HG02588 (cell line): ENCODE measurements around the gene KRT16.
"Not testable (repeated sequence)": the region's sequence is repeated elsewhere in the genome, so short reads cannot be mapped to it uniquely, and the experiment has no call there.

ENCODE experiments used
- ATAC-seq: cut with Tn5 transposase; IDR thresholded peaks from one replicate; pipeline ENCODE4 v1.9.1; 2021; ENCODE audit warnings: mild to moderate bottlenecking, moderate library complexity; ENCODE audit not compliant: unreplicated experiment

The KRT16 gene

DNA sequence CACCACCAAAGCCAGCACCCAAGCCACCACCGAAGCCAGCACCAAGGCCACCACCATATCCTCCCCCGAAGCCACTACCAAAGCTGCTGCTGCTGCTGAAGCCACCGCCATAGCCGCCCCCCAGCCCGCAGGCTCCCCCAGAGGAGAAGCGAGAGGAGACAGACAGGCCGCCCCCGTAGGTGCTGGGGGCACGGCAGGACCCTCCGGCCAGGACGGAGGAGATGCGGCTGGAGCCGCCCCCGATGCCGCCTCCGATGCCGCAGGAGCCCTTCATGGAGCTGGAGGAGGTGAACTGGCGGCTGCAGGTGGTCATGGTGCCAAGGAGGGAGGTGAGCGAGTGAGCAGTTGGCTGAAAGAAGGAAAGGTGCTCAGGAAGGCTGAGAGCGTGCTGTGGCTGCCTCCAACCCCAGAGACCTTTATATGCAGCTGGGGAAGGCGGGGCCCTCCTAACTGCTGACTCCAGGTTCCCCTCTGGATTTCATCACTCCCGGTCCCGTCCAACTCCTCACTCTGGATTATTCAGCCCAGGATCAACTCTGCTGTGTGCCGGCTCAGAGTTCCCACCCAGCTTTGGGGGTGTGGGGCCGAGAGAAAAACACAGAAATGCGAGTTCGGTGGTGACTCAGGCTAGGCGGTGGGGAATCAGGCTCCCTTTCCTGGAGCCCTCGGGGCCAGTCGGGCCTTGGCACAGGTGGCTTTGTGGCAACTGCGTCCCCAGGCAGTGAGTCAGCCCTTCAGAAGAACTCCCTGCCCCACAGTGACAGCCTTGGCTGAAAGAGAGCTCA, at the start of gene KRT16:
Gene KRT16 (minus strand): TSS at position 392 of the 785 bp plus-strand sequence. CDS start 79 bp downstream, at position 313.
- not testable (repeated sequence) for ATAC-seq

DNA sequence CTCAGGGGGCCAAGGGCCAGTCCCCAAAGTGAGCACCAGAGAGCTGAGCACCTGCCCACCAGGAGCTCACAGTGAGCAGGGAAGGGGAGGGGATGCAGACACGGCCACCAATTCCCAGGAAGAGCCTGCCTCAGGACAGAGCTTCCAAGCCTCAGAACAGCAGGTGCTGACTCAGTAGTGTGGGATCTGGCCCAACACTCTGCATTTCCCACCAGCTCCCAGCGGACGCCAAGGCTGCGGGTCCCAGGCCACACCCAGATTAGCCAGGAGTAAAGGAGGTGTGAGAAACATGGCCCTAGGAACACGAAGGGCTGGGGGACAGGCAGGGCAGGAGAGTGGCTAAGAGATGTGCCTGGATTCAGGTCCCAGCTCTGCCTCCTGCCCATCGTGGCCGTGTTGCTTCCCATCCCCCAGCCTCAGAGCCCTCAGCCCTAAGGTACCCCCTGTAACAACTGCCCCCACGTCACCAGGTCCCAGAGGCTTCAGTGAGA, 47.7 kb upstream of the KRT16 start:
- ATAC-seq = no peak

DNA sequence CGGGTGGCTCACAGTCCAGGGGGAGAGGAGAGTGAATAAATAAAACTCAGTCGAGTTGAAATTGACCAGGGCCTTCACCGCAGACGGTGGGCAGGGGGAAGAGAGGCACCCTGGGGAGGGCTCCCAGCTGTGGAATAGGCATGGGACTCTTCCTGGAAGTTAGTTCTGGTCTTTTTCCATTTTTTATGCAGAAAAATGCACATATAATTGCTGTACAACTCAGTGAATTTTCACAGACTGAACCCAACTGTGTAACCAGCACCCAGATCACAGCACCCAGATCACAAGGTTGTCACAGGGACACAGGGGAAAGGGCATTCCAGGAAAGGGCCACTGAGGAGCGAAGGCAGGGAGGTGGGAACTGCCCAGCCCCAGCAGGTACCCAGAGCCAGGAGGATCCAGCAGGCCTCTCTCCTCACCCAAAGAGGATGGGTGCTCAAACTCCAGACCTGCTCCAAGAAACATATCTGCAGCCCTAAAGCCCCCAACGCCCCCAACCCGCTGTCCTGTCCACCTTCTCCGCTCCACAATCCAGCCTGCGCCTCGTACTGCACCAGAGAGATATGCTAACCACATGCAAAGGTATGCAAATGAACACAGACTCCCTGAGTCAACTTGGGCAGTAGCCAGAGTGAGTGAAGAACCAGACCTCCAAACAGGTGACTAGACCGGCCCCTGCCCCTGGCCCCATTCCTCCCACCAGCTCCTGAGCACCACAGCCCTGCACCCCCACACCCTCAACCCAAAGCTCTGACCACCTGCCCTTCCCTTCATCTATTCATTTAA, 47.1 kb upstream of the KRT16 start:
- ATAC-seq = no peak

DNA sequence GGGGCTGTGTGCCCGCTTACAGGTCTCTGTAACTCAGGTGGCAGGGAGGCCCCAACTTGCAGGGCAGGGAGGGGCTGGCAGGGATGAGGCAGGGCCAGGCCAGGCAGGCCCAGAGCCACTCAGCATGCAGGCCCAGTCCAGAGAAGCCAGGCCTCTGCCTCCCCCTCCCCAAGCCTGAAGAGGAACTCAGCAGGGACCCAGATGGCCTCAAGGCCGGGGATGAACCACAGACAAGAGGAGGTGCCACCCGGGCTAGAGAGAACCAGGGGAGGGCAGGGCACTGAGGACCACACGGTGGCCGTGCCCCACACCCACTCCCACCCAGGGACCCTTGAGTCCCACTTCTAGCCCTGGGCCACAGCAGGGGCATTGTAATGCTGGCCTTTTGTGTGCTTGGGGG, 46.3 kb upstream of the KRT16 start:
- ATAC-seq = no peak

DNA sequence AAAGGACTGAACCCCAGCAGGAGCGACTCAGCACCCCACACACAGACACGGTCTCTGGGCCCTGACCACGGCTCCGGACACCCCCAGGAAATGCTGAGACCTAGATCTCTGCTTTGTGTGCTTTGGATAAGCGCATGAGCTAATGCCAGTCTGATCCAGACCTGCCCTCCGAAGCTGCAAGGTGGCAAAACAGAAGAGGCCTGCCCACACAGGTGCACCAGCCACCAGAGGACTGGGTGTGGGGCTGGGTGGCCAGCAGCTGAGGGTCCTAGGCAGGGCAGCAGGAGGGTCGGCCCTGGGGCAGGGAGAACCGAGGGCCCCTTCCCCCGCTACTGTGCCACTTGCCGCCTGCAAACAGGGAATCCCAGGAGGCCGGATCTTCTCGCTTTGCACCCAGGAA, 45.4 kb upstream of the KRT16 start:
- no peak for ATAC-seq

DNA sequence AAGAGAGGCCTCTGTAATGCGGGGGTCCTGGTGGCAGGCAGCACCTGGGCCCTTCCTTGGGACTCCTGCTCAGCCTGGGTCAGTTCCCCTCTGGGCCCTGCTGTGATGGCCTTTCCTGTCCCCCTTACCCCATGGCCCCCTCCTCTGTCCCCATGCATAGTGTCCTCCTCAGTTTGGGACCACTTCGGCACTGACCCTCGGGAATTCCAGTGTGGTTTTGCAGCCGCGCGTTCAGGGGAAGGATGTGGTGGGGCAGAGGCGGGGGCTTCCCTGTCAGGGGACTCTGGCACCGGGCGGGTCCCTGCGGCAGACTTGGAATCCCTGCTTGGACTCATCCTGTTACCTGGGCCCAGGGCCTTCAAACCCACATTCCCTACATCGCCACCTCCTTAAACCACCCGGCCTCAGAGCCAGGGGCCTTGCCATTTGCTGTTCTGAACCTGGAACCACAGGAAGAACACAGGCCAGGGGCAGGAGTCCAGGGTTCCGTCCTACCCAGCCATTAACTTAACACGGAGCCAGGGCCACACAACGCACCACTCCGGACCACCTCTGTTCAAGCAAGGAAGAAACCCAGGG, 44.7 kb upstream of the KRT16 start:
- ATAC-seq = no peak

DNA sequence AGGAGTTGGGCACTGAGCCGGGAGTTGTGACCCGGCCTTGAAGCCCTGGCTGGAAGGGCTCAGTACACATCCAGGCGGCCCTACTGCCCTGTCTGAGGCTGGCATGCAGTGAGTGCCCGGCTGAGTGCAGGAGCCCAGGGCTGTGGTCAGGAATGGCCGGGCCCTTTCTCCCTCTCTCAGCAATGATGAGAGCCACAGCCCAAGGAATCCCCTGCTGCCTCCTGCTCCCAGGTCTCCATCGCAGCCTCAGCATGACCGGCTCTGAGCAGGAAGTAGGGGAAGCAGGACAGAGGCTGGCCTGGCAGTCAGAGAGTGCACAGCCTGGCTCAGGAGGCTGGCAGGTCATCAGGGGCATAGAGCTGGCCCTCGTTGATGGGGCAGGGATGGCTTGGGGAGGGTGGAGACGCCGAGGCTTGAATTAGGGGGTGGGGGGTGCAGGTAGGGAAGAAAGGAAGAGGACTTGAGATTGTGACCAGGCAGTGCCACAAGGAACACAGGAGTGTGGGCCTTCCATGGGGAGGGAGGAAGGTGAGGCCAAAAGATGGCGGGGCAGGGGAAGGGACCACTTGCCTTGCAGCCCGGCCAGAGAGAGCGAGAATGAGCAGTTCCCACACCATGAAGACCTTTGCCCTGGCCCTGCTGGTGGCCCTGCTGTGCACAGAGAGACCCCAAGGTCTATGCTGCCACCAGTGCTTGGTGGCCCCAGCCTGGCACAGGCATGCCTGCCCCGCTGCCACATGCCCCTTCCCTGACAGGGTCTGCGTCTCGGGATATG, 43.9 kb upstream of the KRT16 start:
- ATAC-seq = no peak

DNA sequence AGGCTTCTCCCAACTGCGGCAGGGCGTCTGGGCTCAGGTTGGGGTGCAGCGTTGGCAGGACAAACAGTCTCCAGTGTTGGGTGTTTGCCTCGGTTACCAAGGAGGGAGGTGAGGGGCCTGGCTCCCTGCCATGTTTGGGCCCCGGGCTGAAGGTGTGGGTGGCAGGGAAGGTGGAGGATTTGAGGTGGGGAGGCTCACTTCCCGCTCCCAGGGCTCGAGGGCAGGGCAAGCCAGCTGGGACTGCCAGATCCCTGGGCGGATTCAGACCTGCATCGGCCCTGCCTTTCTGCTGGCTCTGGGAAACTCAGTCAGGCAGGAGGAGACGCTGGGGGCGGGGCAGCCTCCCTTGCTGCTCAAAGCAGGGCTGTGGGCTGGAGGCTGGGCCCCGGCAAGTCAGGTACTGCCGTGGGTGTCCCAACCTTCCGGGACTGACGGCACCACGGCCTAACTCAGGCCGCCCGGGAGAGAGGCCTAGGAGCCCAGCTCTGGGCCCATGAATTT, 43.1 kb upstream of the KRT16 start:
- ATAC-seq = no peak

DNA sequence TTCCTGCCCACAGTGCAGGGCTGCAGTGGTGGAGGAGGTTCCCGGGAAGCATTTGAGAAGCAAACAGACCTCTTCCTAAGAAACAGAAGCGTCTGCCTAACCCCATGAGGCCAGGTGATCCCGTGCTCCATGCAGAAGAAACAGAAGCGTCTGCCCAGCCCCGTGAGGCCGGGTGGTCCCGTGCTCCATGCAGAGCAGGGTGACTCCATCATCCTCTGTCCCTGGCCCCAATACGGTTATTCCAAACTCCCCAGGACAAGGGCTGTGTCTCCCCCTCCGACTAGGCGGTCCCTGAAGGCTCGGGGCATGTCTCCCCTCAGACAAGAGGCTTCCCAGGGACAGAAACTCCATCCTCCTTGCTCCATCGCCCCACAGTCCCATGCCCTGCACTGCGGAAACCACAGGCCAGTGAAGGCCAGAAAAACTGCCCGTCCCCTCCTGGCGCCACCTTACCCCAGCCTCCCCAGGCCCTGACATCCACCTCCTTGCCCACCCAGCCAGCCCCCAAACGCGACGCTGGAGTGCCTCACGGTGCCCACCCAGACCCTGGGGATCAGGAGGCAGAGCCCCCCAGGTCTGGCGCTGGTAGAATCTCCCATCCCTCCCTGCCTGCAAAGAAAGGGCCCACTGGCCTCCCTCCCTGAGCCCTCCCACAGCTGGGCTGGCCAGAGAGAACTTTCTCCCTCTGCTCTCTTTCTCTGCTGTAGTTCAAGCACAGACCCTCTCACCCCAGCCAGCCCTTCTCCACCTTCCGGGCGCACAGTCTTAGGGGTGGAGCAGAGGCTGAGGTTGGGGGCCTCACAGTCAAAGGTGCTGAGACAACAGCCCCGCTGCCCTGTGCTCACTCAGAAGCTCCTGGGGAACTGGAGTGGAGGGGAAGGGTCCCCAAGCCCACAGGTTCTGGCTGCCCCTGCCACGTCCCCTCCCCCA, 42.4 kb upstream of the KRT16 start:
- ATAC-seq = no peak

DNA sequence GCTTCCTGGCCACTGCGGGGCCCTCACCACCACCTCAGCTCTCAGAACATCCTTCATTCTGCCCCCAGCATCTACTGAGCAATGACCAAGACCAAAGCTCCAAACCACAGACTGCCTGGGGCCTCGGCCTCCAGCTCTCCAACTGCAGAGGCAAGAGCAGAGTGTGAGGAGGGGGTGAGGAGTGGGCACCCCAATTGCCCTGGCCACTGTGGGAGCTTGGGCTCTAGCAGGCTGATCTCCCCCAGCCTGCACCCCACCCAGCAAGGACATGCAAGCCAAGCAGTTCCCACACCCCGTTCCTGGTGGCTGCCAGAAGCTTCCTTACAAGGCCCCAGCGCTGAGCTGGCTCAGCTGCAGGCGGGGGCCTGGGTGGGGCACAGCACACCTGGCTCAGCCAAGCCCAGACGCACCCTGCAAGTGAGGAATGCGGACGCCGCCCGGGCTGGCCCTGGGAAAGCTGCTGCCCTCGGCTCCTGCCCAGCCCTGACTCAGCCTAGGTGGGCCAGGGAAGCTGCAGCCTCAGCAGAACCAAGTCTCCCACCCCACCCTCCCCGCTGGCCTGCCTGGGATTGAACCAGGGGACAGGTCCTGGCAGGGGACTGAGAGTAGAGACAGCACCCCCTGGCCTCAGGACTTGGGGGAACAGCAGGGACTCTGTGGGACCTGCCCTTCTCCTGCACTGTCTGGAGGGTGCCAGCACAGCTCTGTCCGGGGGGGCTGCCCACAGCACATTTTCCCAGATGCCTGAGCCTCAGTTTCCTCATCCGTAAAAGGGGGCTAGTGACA, 41.5 kb upstream of the KRT16 start:
- no peak for ATAC-seq

DNA sequence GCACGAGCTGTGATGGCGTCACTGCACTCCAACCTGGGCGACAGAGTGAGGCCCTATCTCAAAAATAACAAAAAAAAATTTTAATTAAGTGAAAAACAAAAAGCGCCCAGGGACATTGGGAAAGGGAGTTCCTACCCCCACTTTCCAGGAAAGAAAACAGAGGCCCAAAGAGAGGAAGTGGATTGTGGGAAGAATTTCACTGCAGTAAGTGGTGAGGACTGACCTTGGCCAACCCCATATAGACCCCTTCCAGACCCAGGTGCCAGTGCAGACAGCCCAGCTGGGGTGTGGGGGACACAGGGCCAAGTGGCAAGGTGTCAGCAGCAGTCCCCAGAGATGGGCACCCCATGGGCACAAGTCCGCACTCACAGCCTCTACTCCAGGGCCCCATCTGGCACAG, 40.9 kb upstream of the KRT16 start:
- ATAC-seq = no peak

DNA sequence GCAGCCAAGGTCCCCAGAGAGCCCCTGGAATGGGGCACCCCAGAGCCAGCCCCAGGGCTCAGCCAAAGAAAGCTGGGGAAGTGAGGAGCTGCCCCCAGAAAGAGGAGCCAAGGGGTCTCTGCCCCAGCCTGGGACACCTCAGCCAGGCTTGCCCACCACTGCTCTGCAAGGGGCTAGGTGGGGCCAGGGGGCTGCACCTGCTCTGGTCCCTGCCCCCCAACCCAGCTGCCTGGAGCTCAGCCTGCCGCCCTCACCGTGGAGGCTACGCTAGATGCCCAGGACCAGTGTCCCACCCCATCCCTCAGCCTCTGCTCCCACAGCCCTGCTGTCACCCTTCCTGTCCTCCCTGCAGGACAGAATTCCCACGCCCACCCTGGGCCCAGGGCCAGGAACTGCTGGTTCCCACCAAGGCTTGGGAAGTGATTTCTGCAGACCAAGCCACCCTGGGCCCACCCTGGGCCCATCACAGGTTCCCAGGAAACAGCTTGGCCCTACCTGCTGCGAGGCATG, 39.9 kb upstream of the KRT16 start:
- no peak for ATAC-seq

DNA sequence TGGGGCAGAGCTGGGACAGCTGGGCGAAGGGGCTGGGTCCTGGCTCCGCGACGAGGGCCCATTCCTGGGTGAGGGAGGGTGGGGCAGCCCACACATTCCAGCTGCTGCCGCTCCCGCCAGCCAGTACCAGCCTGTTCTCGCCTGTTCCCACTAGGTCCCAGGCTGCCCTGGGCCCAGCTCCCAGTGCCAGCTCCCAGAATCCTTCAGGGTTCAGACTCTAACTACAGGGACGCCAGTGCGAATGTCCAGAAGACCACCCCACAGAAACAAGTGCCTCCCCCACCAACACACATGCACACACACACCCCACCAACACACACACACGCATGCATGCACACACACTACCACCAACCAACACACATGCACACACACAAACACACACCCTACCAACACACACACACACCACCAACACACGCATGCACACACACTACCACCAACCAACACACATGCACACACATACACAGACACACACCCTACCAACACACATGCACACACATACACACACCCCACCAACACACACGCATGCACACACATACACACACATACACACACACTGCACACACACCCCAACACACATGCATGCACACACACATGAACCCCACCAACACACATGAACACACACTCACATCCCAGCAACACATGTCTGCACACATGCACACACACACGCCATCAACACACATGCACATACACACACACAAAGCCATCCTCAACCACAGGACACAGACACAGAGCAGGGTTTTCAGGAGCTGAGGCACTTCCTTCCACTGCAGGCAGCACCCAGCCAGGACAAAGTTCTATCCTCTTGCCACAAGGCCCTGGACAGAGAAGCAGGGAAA, 39.3 kb upstream of the KRT16 start:
- no peak for ATAC-seq

DNA sequence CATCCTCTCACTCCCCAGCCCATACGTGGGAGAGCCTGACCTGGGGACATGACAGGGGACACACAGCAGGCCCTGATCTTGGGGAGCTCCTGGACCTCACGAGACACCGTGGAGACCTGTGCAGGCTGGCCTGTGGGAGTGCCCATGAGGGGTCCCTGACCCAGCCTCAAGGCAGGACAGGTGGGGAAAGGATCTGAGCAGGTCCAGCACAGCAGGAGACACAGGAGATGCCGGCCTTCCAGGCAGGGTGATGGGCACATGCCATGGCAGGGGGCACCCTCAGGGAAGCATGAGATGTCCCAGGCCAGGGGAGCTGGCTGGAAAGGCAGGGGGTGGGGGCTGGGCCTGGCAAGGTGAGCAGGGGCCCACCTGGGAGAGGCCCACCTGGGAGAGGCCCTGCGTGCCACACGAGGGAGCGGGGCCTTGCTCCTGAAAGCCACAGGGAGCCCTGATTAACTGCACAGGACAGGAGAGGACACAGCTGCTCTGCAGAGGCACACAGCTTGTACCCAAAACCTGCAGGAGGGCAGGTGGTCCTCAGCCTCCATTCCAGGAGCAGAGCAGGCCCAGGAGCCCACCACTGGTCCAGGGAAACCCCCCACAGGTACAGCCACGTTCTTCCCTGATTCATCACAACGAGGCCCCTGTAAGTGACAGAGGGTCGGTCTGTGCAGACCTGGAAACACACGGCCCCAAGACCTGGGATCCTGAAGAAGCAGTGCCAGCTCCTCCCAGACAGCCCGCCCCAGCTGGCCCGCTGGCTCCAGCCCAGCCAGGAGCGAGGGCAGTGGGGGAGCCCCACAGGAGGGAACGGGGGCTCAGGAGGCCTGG, 38.4 kb upstream of the KRT16 start:
- ATAC-seq = no peak

DNA sequence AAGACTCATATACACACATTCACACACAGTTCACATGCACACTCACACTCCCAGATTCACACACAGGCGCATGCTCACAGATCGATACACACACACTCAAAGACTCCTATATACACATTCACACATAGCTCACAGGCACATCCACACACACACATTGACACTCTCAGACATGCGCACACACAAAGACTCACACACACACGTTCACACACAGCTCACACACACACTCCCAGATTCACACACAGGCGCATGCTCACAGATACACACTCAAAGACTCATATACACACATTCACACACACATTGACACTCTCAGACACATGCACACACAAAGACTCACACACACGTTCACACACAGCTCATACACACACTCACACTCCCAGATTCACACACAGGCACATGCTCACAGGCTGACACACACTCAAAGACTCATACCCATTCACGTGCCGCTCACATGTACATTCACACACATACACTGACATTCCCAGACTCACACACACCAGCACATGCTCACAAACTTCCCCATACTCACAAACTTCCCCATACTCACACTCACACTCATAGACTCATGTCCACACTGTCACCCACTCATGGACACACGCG, 37.5 kb upstream of the KRT16 start:
- no peak for ATAC-seq

DNA sequence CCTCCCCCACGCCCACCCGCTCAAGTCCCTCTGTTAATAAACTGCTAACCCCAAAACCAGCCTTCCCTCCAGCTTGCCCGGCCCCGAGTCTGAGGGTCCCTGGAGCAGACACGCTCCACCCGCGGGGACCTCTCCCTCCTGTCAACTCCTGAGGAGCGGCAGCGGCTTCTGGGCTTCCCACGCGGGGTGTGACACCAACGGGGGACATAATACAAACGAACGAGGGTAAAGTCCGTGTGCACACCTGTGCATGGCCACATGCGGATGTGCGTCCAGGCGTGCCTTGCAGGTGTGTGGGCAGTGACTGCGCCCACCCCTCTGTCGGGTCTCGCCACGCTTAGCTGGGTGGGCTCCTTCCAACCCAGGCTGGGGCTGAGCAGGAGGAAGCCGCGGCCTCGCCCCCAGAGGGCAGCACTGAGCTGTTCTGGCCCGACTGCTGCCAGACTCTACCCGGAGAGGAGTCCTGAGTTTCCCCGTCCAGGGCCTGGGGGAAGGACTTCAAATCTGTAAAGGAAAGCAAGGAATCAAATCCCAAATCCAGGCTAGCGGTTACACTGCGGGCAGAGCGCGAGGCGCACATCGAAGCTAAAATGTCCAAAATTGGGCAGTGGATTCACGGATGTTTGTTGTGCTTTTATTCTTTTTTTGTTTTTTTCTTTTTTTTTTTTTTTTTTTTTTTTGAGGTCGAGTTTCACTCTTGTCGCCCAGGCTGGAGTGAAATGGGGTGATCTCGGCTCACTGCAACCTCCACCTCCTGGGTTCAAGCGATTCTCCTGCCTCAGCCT, 36.0 kb upstream of the KRT16 start:
- ATAC-seq = no peak
